Fibroblast of mammary gland (primary cell): ENCODE measurements around the gene SKAP2.
A peak's percentile ranks its signal among the peaks of the same experiment; 100 is the strongest.

Source experiments
- DNase-seq: peaks from one replicate; pipeline ENCODE4 v3.0.0-alpha.2; 2010; ENCODE audit warnings: low read depth
- H3K4me3 ChIP-seq: 2 replicates; pipeline ENCODE4 v1.5.1; 2011; ENCODE audit warnings: low read depth, mild to moderate bottlenecking, low read length, moderate library complexity; ENCODE audit not compliant: control insufficient read depth
- TF ChIP-seq, protein P1 (sequence below): conservative IDR thresholded peaks from 2 replicates; pipeline ENCODE4 v1.5.1; 2011; ENCODE audit warnings: low read depth, low read length, inconsistent platforms; ENCODE audit not compliant: control insufficient read depth, insufficient read depth

Gene SKAP2

DNA sequence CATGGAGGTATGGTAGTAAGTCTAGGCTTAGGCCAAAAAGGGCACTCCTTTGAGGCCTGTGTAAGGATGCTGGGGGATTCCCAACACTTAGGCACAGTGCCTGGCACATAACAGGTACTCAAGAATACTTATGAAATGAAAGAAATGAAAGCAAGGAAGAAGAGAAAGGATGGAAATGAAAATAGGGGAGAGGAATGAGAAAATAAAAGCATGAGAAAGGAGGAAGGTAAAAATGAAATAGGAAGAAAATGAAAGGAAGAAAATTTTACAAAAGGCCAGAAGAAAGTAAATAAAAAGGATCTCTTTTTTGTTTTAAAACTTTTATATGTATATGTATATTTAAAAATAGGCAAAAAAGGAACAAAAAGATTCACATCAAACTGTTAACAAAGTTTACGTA, 146.3 kb downstream of the SKAP2 start:
- TF ChIP-seq, protein P1, sequence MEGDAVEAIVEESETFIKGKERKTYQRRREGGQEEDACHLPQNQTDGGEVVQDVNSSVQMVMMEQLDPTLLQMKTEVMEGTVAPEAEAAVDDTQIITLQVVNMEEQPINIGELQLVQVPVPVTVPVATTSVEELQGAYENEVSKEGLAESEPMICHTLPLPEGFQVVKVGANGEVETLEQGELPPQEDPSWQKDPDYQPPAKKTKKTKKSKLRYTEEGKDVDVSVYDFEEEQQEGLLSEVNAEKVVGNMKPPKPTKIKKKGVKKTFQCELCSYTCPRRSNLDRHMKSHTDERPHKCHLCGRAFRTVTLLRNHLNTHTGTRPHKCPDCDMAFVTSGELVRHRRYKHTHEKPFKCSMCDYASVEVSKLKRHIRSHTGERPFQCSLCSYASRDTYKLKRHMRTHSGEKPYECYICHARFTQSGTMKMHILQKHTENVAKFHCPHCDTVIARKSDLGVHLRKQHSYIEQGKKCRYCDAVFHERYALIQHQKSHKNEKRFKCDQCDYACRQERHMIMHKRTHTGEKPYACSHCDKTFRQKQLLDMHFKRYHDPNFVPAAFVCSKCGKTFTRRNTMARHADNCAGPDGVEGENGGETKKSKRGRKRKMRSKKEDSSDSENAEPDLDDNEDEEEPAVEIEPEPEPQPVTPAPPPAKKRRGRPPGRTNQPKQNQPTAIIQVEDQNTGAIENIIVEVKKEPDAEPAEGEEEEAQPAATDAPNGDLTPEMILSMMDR: no peak
- DNase-seq: no peak
- no peak overlapping the region for H3K4me3 ChIP-seq

DNA sequence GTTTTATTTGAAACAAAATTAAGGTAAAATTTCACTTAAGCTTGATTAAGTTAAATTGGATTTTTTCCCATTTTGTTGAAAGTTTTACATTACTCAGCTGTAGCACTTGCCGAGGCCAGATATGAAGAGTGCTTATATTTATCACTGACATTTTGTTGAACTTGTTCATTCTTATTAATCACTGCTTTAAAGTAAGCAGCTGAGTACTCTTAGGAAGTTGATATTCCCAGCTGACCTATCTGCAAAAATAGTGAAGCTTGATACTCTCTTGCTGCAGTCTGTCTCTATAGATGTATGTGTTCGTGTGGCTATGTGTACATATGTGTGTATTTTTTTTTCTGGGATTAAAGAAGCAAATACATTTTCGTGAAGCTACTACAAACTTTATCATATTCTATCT, 150.0 kb downstream of the SKAP2 start:
- DNase-seq: no peak
- TF ChIP-seq, protein P1: no peak
- no peak overlapping the region for H3K4me3 ChIP-seq

GRCh38 chr7:26714006-26714405, 150.4 kb downstream of the SKAP2 start:
- no peak for DNase-seq
- TF ChIP-seq, protein P1: no peak
- H3K4me3 ChIP-seq: no peak overlapping the region

GRCh38 chr7:26709210-26709990, 155.0 kb downstream of the SKAP2 start:
- TF ChIP-seq, protein P1: no peak
- H3K4me3 ChIP-seq: no peak overlapping the region
- no peak for DNase-seq

DNA sequence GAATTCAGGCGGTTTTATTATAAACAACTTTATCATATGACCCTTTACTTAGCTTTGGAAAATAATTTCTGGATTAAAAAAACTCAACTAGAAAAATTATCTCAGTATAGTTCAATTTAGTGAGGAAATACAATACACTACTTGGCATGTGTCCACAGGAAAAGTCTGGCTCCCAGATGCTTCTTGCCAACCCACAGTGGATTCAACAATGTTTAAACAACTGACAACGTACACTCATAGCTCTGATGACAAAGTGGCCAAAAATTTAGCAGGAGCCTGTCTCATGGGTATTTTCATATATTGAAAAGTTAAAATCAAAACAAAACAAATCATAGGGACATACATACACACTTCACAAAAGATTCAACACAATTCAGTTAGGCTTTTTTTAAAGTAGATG, 158.8 kb downstream of the SKAP2 start:
- TF ChIP-seq, protein P1: no peak
- H3K4me3 ChIP-seq: no peak overlapping the region
- peak; percentile 98 for DNase-seq

DNA sequence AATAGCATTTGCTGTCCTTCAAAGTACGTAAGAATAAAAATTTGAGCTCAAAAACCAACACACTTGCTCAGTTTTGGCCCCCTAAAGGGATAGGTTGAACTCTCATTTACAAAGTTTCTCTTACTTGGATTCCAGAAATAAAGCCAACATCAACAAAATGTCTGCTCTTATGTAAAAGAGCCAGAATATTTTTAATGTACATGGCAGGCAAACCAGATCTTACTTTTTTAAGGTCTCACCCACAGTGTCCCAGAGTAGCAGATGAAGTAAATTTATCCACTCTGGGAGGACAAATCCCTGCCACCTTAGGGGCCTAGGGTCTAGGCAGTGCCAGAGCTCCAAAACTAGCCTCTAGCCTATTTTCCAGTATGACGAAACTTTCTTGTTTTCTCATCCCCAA, 159.6 kb downstream of the SKAP2 start:
- TF ChIP-seq, protein P1: no peak
- peak; percentile 43 for DNase-seq
- H3K4me3 ChIP-seq: no peak overlapping the region
